ENCODE measurements around the gene SASH1.

GRCh38 chr6:148520109-148520841 lies 177.6 kb downstream of the SASH1 start:
- TF ChIP-seq CTCF (IDR thresholded peaks at IDR 0.05; ENCODE audit: control extremely low read depth in 1 of 3, insufficient read depth in 1 of 3, low read depth in 1 of 3, low read length in 3 of 3) = no peak
- no peak for TF ChIP-seq POLR2A (IDR thresholded peaks at IDR 0.05; ENCODE audit: control extremely low read depth in 1 of 2, low read depth in 2 of 2, low read length in 2 of 2)
- TF ChIP-seq SP2 (IDR thresholded peaks at IDR 0.05; ENCODE audit: low read length) = no peak

Measured in H1 (cell line).